HCT116 (cell line): ENCODE data around the gene SMURF1. TPM values are rescaled to one million over a fixed set of nuclear protein-coding genes. Genes with fewer than 3 reads are reported as not detected.

ENCODE experiments used
- ATAC-seq: fragments of 200-7000 bp; cut with Tn5 transposase; 2 replicates; pipeline ENCODE4 v1.9.1; 2020; ENCODE audit warnings: mild to moderate bottlenecking, moderate library complexity
- BruUV-seq: library from RNA; stranded (reverse); fragments of 400-500 nt; replicated peaks from 2 replicates; lab custom pipeline; 2021; lab: Mats Ljungman, UMichigan
- CTCF ChIA-PET: fragments of 300-600 bp; sonication (Branson Sonifier 250); formaldehyde crosslinking; loops from one replicate; lab custom pipeline; 2021; ENCODE audit warnings: antibody characterized with exemption; lab: Charles Lee
- POLR2A ChIA-PET: fragments of 300-600, 350-600 bp; sonication (Branson Sonifier 250); formaldehyde crosslinking; loops from one replicate; lab custom pipeline; 2021; ENCODE audit warnings: antibody characterized with exemption; lab: Charles Lee
- RAD21 ChIA-PET, 2 experiments: fragments of 300-600 bp; sonication (Branson Sonifier 250); formaldehyde crosslinking; loops; one replicate each; lab custom pipeline; 2023; ENCODE audit warnings: low total read pairs in 2 of 2; ENCODE audit not compliant: uncharacterized antibody in 2 of 2, unreplicated experiment in 2 of 2, low non-redundant PET in 1 of 2; lab: Charles Lee
- DNase-seq: peaks from one replicate; pipeline ENCODE4 v3.0.0-alpha.2; 2010; ENCODE audit warnings: low read depth, low spot score
- H2AFZ ChIP-seq: fragments of 200-600 bp; shearing (Covaris generic), sonication (generic); 2 replicates; pipeline ENCODE4 v1.6.1; 2017; ENCODE audit warnings: low read depth, mixed run types, mixed read lengths, antibody characterized with exemption, low read length; ENCODE audit not compliant: poor library complexity, severe bottlenecking
- H3K27ac ChIP-seq: 2 replicates; pipeline ENCODE4 v1.5.1; 2012; ENCODE audit warnings: low read depth, low read length
- H3K27me3 ChIP-seq: fragments of 200-600 bp; sonication (generic); 2 replicates; pipeline ENCODE4 v1.6.1; 2016; ENCODE audit warnings: mixed run types, low read length, mixed read lengths; ENCODE audit not compliant: insufficient read depth
- H3K36me3 ChIP-seq, 2 experiments: fragments of 200-500 bp in 1 of 2; fragments of 200-600 bp in 1 of 2; sonication (Bioruptor generic) in 1 of 2; sonication (generic) in 1 of 2; 2 replicates each; pipeline versions ENCODE4 v1.5.1 to v1.6.1; 2014 to 2016; ENCODE audit warnings: low read length in 2 of 2, inconsistent platforms in 1 of 2, mixed read lengths in 1 of 2, mixed run types in 1 of 2; ENCODE audit not compliant: insufficient read depth in 2 of 2, control insufficient read depth in 1 of 2
- H3K4me1 ChIP-seq, 2 experiments: fragments of 200-600 bp in 1 of 2; sonication (generic) in 1 of 2; 2 replicates each; pipeline versions ENCODE4 v1.5.1 to v1.6.1; 2012 to 2017; ENCODE audit warnings: low read length in 2 of 2, inconsistent platforms in 1 of 2, mild to moderate bottlenecking in 1 of 2, mixed read lengths in 1 of 2, mixed run types in 1 of 2, moderate library complexity in 1 of 2; ENCODE audit not compliant: insufficient read depth in 2 of 2, control insufficient read depth in 1 of 2
- H3K4me2 ChIP-seq: fragments of 200-600 bp; sonication (generic); 2 replicates; pipeline ENCODE4 v1.6.1; 2017; ENCODE audit warnings: mixed run types, low read length, mixed read lengths
- H3K4me3 ChIP-seq, 2 experiments: fragments of 200-600 bp in 1 of 2; sonication (generic) in 1 of 2; replicated peaks in 1 of 2; 2 replicates each; pipeline ENCODE4 v1.5.1; 2011 to 2016; ENCODE audit warnings: low read length in 2 of 2, control low read depth in 1 of 2, low read depth in 1 of 2, mild to moderate bottlenecking in 1 of 2, mixed read lengths in 1 of 2, mixed run types in 1 of 2
- H3K79me2 ChIP-seq: fragments of 200-600 bp; sonication (generic); 2 replicates; pipeline ENCODE4 v1.6.1; 2017; ENCODE audit warnings: mild to moderate bottlenecking, mixed run types, low read length, moderate library complexity, mixed read lengths; ENCODE audit not compliant: insufficient read depth
- H3K9ac ChIP-seq: fragments of 200-600 bp; sonication (generic); 2 replicates; pipeline ENCODE4 v1.6.1; 2016; ENCODE audit warnings: low read length, mixed read lengths
- H3K9me2 ChIP-seq: fragments of 200-600 bp; sonication (generic), shearing (Covaris generic); 2 replicates; pipeline ENCODE4 v1.6.1; 2017; ENCODE audit warnings: mixed run types, mild to moderate bottlenecking, moderate library complexity; ENCODE audit not compliant: insufficient read depth
- H3K9me3 ChIP-seq, 2 experiments: fragments of 200-500 bp in 1 of 2; fragments of 200-600 bp in 1 of 2; sonication (Bioruptor generic) in 1 of 2; sonication (generic) in 1 of 2; 2 replicates each; pipeline ENCODE4 v1.6.1; 2014 to 2017; ENCODE audit warnings: low read length in 2 of 2, mixed read lengths in 2 of 2, inconsistent platforms in 1 of 2, low read depth in 1 of 2, mild to moderate bottlenecking in 1 of 2, mixed run types in 1 of 2, moderate library complexity in 1 of 2; ENCODE audit not compliant: control insufficient read depth in 1 of 2, insufficient read depth in 1 of 2
- H4K20me1 ChIP-seq: fragments of 200-600 bp; sonication (generic), shearing (Covaris generic); 2 replicates; pipeline ENCODE4 v1.6.1; 2017; ENCODE audit warnings: mixed run types, mild to moderate bottlenecking, moderate library complexity; ENCODE audit not compliant: insufficient read depth
- EGR1 ChIP-seq: IDR thresholded peaks from 2 replicates; pipeline ENCODE4 v1.6.1; 2012; ENCODE audit warnings: low read depth
- ELF1 ChIP-seq: IDR thresholded peaks from 2 replicates; pipeline ENCODE4 v1.6.1; 2012; ENCODE audit warnings: low read depth, borderline replicate concordance
- EZH2 ChIP-seq: fragments of 200-600 bp; sonication (generic); IDR thresholded peaks from 2 replicates; pipeline ENCODE4 v1.6.1; 2017; ENCODE audit warnings: antibody characterized with exemption, mixed run types
- EZH2phosphoT487 ChIP-seq: fragments of 200-600 bp; IDR thresholded peaks from 2 replicates; pipeline ENCODE4 v1.6.1; 2018; ENCODE audit warnings: antibody characterized with exemption, borderline replicate concordance
- FOSL1 ChIP-seq: IDR thresholded peaks from 2 replicates; pipeline ENCODE4 v1.6.1; 2012; ENCODE audit warnings: low read depth
- JUND ChIP-seq: IDR thresholded peaks from 2 replicates; pipeline ENCODE4 v1.6.1; 2012
- POLR2AphosphoS5 ChIP-seq: IDR thresholded peaks from 2 replicates; pipeline ENCODE4 v1.6.1; 2011; ENCODE audit warnings: mild to moderate bottlenecking, low read depth, low read length, moderate library complexity
- SP1 ChIP-seq: IDR thresholded peaks from 2 replicates; pipeline ENCODE4 v1.6.1; 2012; ENCODE audit warnings: low read depth
- TCF7L2 ChIP-seq: IDR thresholded peaks from 2 replicates; pipeline ENCODE4 v1.7.0; 2011; ENCODE audit warnings: borderline replicate concordance, inconsistent platforms; ENCODE audit not compliant: insufficient read depth, insufficient read length; ENCODE audit errors: extremely low read depth
- YY1 ChIP-seq: IDR thresholded peaks from 2 replicates; pipeline ENCODE4 v1.6.1; 2011; ENCODE audit warnings: low read length, low read depth, moderate library complexity, mild to moderate bottlenecking; ENCODE audit not compliant: insufficient replicate concordance; ENCODE audit errors: extremely low read depth
- ZBTB33 ChIP-seq: IDR thresholded peaks from 2 replicates; pipeline ENCODE4 v1.6.1; 2011; ENCODE audit warnings: mild to moderate bottlenecking, low read length, moderate library complexity; ENCODE audit not compliant: insufficient replicate concordance; ENCODE audit errors: extremely low read depth
- ZFX ChIP-seq: fragments of 450-650 bp; IDR thresholded peaks from 2 replicates; pipeline ENCODE4 v1.6.1; 2017
- ZNF274 ChIP-seq: fragments of 200-500 bp; sonication (Bioruptor generic); IDR thresholded peaks from 2 replicates; pipeline ENCODE4 v1.6.1; 2014; ENCODE audit warnings: mild to moderate bottlenecking, low read depth, low read length, inconsistent platforms
- intact Hi-C: fragments of 100-400 bp; cut with micrococcal nuclease; formaldehyde crosslinking; loops from 2 replicates; pipeline ENCODE4 v1.10.0; 2022
- total RNA-seq: library from RNA; stranded (reverse); gene quantifications from one replicate; pipeline ENCODE4 v1.2.1, GENCODE V29; 2021; ENCODE audit not compliant: unreplicated experiment
- TF ChIP-seq, protein P1 (sequence below), 3 experiments: fragments of 200-600 bp in 1 of 3; sonication (generic) in 1 of 3; IDR thresholded peaks in 2 of 3; conservative IDR thresholded peaks in 1 of 3; 2 replicates each; pipeline ENCODE4 v1.5.1; 2012 to 2017; ENCODE audit warnings: low read depth in 2 of 3, low read length in 2 of 3, antibody characterized with exemption in 1 of 3, borderline replicate concordance in 1 of 3, control low read depth in 1 of 3, mild to moderate bottlenecking in 1 of 3, mixed read lengths in 1 of 3, mixed run types in 1 of 3, moderate library complexity in 1 of 3; ENCODE audit not compliant: insufficient read depth in 1 of 3
- TF ChIP-seq, protein P2 (sequence below): IDR thresholded peaks from 2 replicates; pipeline ENCODE4 v1.6.1; 2012; ENCODE audit warnings: low read depth

SMURF1 gene
- total RNA-seq, 1 experiment from 2014 or later = 24.6 TPM

- TF ChIP-seq TCF7L2 (no peak), SP1 (no peak), JUND (no peak), ZBTB33 (no peak), POLR2AphosphoS5 (no peak), ZNF274 (no peak), EGR1 (no peak), ELF1 (no peak), YY1 (no peak)
Observed at GRCh38 chr7:99008921-99009530, 134.9 kb downstream of the SMURF1 start (continued).

- no TSS peak for BruUV-seq
- peaks cover 41 to 55% of the 10 kb centered on the region in 2 experiments for H3K36me3 ChIP-seq
- TF ChIP-seq FOSL1 (no peak), TCF7L2 (no peak), EGR1 (no peak), ZFX (no peak), EZH2phosphoT487 (no peak), EZH2 (no peak), ZBTB33 (no peak), JUND (no peak), SP1 (no peak)
- TF ChIP-seq, protein P1, sequence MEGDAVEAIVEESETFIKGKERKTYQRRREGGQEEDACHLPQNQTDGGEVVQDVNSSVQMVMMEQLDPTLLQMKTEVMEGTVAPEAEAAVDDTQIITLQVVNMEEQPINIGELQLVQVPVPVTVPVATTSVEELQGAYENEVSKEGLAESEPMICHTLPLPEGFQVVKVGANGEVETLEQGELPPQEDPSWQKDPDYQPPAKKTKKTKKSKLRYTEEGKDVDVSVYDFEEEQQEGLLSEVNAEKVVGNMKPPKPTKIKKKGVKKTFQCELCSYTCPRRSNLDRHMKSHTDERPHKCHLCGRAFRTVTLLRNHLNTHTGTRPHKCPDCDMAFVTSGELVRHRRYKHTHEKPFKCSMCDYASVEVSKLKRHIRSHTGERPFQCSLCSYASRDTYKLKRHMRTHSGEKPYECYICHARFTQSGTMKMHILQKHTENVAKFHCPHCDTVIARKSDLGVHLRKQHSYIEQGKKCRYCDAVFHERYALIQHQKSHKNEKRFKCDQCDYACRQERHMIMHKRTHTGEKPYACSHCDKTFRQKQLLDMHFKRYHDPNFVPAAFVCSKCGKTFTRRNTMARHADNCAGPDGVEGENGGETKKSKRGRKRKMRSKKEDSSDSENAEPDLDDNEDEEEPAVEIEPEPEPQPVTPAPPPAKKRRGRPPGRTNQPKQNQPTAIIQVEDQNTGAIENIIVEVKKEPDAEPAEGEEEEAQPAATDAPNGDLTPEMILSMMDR (IDR thresholded peaks at IDR 0.05 in 2 of 3, conservative IDR thresholded peaks at IDR 0.05 in 1 of 3; ENCODE audit: borderline replicate concordance in 1 of 3, insufficient read depth in 1 of 3, low read depth in 2 of 3, low read length in 2 of 3) = no peak
- TF ChIP-seq, protein P2, sequence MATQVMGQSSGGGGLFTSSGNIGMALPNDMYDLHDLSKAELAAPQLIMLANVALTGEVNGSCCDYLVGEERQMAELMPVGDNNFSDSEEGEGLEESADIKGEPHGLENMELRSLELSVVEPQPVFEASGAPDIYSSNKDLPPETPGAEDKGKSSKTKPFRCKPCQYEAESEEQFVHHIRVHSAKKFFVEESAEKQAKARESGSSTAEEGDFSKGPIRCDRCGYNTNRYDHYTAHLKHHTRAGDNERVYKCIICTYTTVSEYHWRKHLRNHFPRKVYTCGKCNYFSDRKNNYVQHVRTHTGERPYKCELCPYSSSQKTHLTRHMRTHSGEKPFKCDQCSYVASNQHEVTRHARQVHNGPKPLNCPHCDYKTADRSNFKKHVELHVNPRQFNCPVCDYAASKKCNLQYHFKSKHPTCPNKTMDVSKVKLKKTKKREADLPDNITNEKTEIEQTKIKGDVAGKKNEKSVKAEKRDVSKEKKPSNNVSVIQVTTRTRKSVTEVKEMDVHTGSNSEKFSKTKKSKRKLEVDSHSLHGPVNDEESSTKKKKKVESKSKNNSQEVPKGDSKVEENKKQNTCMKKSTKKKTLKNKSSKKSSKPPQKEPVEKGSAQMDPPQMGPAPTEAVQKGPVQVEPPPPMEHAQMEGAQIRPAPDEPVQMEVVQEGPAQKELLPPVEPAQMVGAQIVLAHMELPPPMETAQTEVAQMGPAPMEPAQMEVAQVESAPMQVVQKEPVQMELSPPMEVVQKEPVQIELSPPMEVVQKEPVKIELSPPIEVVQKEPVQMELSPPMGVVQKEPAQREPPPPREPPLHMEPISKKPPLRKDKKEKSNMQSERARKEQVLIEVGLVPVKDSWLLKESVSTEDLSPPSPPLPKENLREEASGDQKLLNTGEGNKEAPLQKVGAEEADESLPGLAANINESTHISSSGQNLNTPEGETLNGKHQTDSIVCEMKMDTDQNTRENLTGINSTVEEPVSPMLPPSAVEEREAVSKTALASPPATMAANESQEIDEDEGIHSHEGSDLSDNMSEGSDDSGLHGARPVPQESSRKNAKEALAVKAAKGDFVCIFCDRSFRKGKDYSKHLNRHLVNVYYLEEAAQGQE = no peak
Observed at GRCh38 chr7:99008181-99008631, 135.7 kb downstream of the SMURF1 start.

More at GRCh38 chr7:99008181-99008631, 135.7 kb downstream of the SMURF1 start:
- Histone ChIP-seq H3K9me3 (no peaks in the 10 kb centered on the region), H2AFZ (no peak overlapping the region), H3K4me1 (no peaks in the 10 kb centered on the region), H3K4me3 (no peak overlapping the region), H3K9ac (no peak overlapping the region), H3K9me2 (no peaks in the 10 kb centered on the region), H3K27me3 (no peaks in the 10 kb centered on the region), H3K4me2 (no peak overlapping the region), H3K79me2 (no peaks in the 10 kb centered on the region), H3K27ac (no peak overlapping the region), H4K20me1 (no peaks in the 10 kb centered on the region)
- ChIA-PET POLR2A (no interaction called here), RAD21 (no interaction called here), CTCF (no interaction called here)
- DNase-seq = no peak
- ATAC-seq = no peak
- intact Hi-C loops = no loop called here
